H9 (cell line): ENCODE measurements around the gene PGLYRP3. TPM values are rescaled to one million over a fixed set of nuclear protein-coding genes. Genes with fewer than 3 reads are reported as not detected.

Source experiments
- DNase-seq: peaks from one replicate; pipeline ENCODE4 v3.0.0-alpha.2; 2017
- H2AFZ ChIP-seq: one replicate; pipeline ENCODE4 v1.6.1; 2013; ENCODE audit warnings: mild to moderate bottlenecking, low read length, control low read depth, moderate library complexity
- H2AK5ac ChIP-seq: 2 replicates; pipeline ENCODE4 v1.6.1; 2013; ENCODE audit warnings: low read length, control low read depth, mixed read lengths; ENCODE audit not compliant: insufficient read length
- H2BK120ac ChIP-seq: one replicate; pipeline ENCODE4 v1.6.1; 2013; ENCODE audit warnings: low read depth, mild to moderate bottlenecking, low read length, control low read depth, inconsistent platforms; ENCODE audit not compliant: poor library complexity, severe bottlenecking
- H2BK12ac ChIP-seq: 2 replicates; pipeline ENCODE4 v1.6.1; 2013; ENCODE audit warnings: low read length, control low read depth, mixed read lengths, low read depth; ENCODE audit not compliant: insufficient read length
- H2BK15ac ChIP-seq: 2 replicates; pipeline ENCODE4 v1.6.1; 2013; ENCODE audit warnings: low read depth, low read length, control low read depth
- H2BK20ac ChIP-seq: one replicate; pipeline ENCODE4 v1.6.1; 2013; ENCODE audit warnings: low read depth, mild to moderate bottlenecking, low read length, control low read depth, inconsistent platforms; ENCODE audit not compliant: poor library complexity, severe bottlenecking
- H2BK5ac ChIP-seq: 2 replicates; pipeline ENCODE4 v1.6.1; 2013; ENCODE audit warnings: low read length, control low read depth, mixed read lengths; ENCODE audit not compliant: insufficient read length
- H3K14ac ChIP-seq: 2 replicates; pipeline ENCODE4 v1.6.1; 2013; ENCODE audit warnings: low read length, control low read depth; ENCODE audit not compliant: insufficient read depth
- H3K18ac ChIP-seq: 2 replicates; pipeline ENCODE4 v1.6.1; 2013; ENCODE audit warnings: low read depth, mild to moderate bottlenecking, mixed read lengths, low read length, control low read depth; ENCODE audit not compliant: insufficient read length
- H3K23ac ChIP-seq: 2 replicates; pipeline ENCODE4 v1.6.1; 2013; ENCODE audit warnings: low read length, control low read depth, mixed read lengths, low read depth; ENCODE audit not compliant: insufficient read length
- H3K23me2 ChIP-seq: 2 replicates; pipeline ENCODE4 v1.6.1; 2013; ENCODE audit warnings: low read depth, mild to moderate bottlenecking, mixed read lengths, low read length, control low read depth; ENCODE audit not compliant: insufficient read length, poor library complexity, severe bottlenecking
- H3K27ac ChIP-seq: 2 replicates; pipeline ENCODE4 v1.5.1; 2013; ENCODE audit warnings: low read length, control low read depth, mixed read lengths, low read depth; ENCODE audit not compliant: insufficient read length
- H3K27me3 ChIP-seq: 2 replicates; pipeline ENCODE4 v1.6.1; 2013; ENCODE audit warnings: low read length, control low read depth, inconsistent platforms; ENCODE audit not compliant: insufficient read depth
- H3K4ac ChIP-seq: 2 replicates; pipeline ENCODE4 v1.6.1; 2013; ENCODE audit warnings: low read depth, mild to moderate bottlenecking, control low read depth, inconsistent platforms, low read length, moderate library complexity
- H3K4me1 ChIP-seq: 2 replicates; pipeline ENCODE4 v1.6.1; 2013; ENCODE audit warnings: low read length, control low read depth, inconsistent platforms; ENCODE audit not compliant: insufficient read depth
- H3K4me2 ChIP-seq: 2 replicates; pipeline ENCODE4 v1.6.1; 2013; ENCODE audit warnings: low read length, control low read depth, mixed read lengths; ENCODE audit not compliant: insufficient read length, insufficient read depth
- H3K56ac ChIP-seq: 2 replicates; pipeline ENCODE4 v1.6.1; 2013; ENCODE audit warnings: low read depth, mild to moderate bottlenecking, mixed read lengths, low read length, control low read depth; ENCODE audit not compliant: insufficient read length
- H3K79me1 ChIP-seq: 2 replicates; pipeline ENCODE4 v1.6.1; 2013; ENCODE audit warnings: low read depth, mild to moderate bottlenecking, moderate library complexity, low read length, control low read depth, inconsistent platforms; ENCODE audit not compliant: insufficient read depth, poor library complexity, severe bottlenecking
- H3K79me2 ChIP-seq: 2 replicates; pipeline ENCODE4 v1.6.1; 2013; ENCODE audit warnings: low read length, control low read depth, inconsistent platforms; ENCODE audit not compliant: insufficient read depth
- H3K9ac ChIP-seq: 2 replicates; pipeline ENCODE4 v1.6.1; 2013; ENCODE audit warnings: low read length, control low read depth, mixed read lengths; ENCODE audit not compliant: insufficient read length; ENCODE audit errors: extremely low read depth
- H3K9me3 ChIP-seq: one replicate; pipeline ENCODE4 v1.6.1; 2013; ENCODE audit warnings: low read depth, low read length, inconsistent platforms; ENCODE audit not compliant: control insufficient read depth
- H3T11ph ChIP-seq: one replicate; pipeline ENCODE4 v1.6.1; 2013; ENCODE audit warnings: mild to moderate bottlenecking, low read length, control low read depth, inconsistent platforms
- H4K20me1 ChIP-seq: one replicate; pipeline ENCODE4 v1.6.1; 2013; ENCODE audit not compliant: control insufficient read depth, insufficient read length, insufficient read depth
- H4K5ac ChIP-seq: 2 replicates; pipeline ENCODE4 v1.6.1; 2013; ENCODE audit warnings: low read depth, mild to moderate bottlenecking, mixed read lengths, low read length, control low read depth; ENCODE audit not compliant: insufficient read length
- H4K8ac ChIP-seq: replicated peaks from 2 replicates; pipeline ENCODE4 v1.6.1; 2013; ENCODE audit warnings: low read length, control low read depth, mixed read lengths, low read depth; ENCODE audit not compliant: insufficient read length
- H4K91ac ChIP-seq: 2 replicates; pipeline ENCODE4 v1.6.1; 2013; ENCODE audit warnings: low read depth, mild to moderate bottlenecking, moderate library complexity, mixed read lengths, low read length, control low read depth; ENCODE audit not compliant: insufficient read length
- H3K27ac Mint-ChIP-seq, 3 experiments: 2 replicates in 2 of 3; 3 replicates in 1 of 3; pipeline ENCODE4 v1.8.0; 2020 to 2021; ENCODE audit warnings: mixed read lengths in 3 of 3, mild to moderate bottlenecking in 1 of 3, moderate library complexity in 1 of 3
- H3K27me3 Mint-ChIP-seq: 2 replicates; pipeline ENCODE4 v1.8.0; 2021; ENCODE audit warnings: low read depth, mild to moderate bottlenecking, moderate library complexity, mixed read lengths
- H3K36me3 Mint-ChIP-seq, 3 experiments: 2 replicates in 2 of 3; 3 replicates in 1 of 3; pipeline ENCODE4 v1.8.0; 2020 to 2021; ENCODE audit warnings: low read depth in 3 of 3, mixed read lengths in 3 of 3; ENCODE audit not compliant: insufficient read depth in 1 of 3
- H3K4me1 Mint-ChIP-seq, 2 experiments: 2 replicates each; pipeline ENCODE4 v1.8.0; 2020; ENCODE audit warnings: mixed read lengths in 2 of 2
- H3K4me3 Mint-ChIP-seq, 2 experiments: 2 replicates in 1 of 2; 3 replicates in 1 of 2; pipeline ENCODE4 v1.8.0; 2020 to 2021; ENCODE audit warnings: mild to moderate bottlenecking in 2 of 2, mixed read lengths in 2 of 2, moderate library complexity in 1 of 2
- H3K9me3 Mint-ChIP-seq, 2 experiments: 2 replicates in 1 of 2; 3 replicates in 1 of 2; pipeline ENCODE4 v1.8.0; 2020; ENCODE audit warnings: mild to moderate bottlenecking in 2 of 2, mixed read lengths in 2 of 2, moderate library complexity in 1 of 2
- WGBS: extraction: QIAGEN DNeasy Blood & Tissue Kit; methylation state at CpG from one replicate; pipeline ENCODE4 v1.1.7; 2013; ENCODE audit warnings: missing lambda C conversion rate, low lambda C conversion rate, mixed read lengths; ENCODE audit not compliant: insufficient read length; ENCODE audit errors: extremely low coverage; 5-methylcytosine and 5-hydroxymethylcytosine counted together
- total RNA-seq: library from RNA; stranded (reverse); gene quantifications from 2 replicates; pipeline ENCODE4 v1.2.1, GENCODE V29; 2021
- TF ChIP-seq, protein P1 (sequence below): fragments of 200-600 bp; sonication (generic); conservative IDR thresholded peaks from 3 replicates; pipeline ENCODE4 v1.8.0; 2021; ENCODE audit warnings: antibody characterized with exemption, mild to moderate bottlenecking

Gene PGLYRP3
- total RNA-seq, 1 experiment from 2014 or later, result not detected

DNA sequence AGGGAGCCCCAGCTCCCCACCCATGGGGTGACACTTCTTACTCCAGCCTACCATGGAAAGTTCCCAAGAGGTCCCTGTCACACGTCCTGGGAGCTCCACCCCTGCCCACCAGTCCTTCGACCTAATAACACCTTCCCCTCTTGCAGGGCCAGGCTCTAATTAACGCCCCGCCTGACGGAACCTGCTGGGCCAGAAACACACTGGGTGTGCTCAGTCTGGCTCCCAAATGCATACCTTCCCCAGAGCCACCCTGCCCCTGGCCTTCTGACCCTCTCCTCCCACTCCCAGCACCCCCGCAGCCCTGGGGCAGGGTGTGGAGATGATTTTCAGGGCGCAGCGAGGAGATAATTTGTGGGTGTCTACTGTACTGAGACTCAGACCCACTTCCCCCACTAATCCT, 20.6 kb downstream of the PGLYRP3 start:
- no peak overlapping the region for H4K8ac ChIP-seq
- H3K56ac ChIP-seq, result no peak overlapping the region
- no peak overlapping the region for H3K14ac ChIP-seq
- no peaks in the 10 kb centered on the region for H3K4me1 ChIP-seq
- WGBS, result no CpG with 5 or more reads among the region's 8 CpGs
- H3K4me2 ChIP-seq, result no peak overlapping the region
- Mint-ChIP-seq H3K9me3 (peaks cover 0 to 10% of the 10 kb centered on the region in 2 experiments; a peak in 3 of 5 replicates), H3K27ac (no peak overlapping the region; a peak in 1 of 7 replicates), H3K27me3 (peaks cover 7% of the 10 kb centered on the region), H3K36me3 (no peaks in the 10 kb centered on the region), H3K4me1 (peaks cover 0 to 6% of the 10 kb centered on the region in 2 experiments; a peak in 3 of 4 replicates), H3K4me3 (no peak overlapping the region)
- no peak overlapping the region for H3K18ac ChIP-seq
- no peaks in the 10 kb centered on the region for H3K9me3 ChIP-seq
- no peak overlapping the region for H2BK5ac ChIP-seq
- no peak overlapping the region for H2AFZ ChIP-seq
- H3K27ac ChIP-seq, result no peak overlapping the region
- H3K9ac ChIP-seq, result no peak overlapping the region
- H4K5ac ChIP-seq, result no peak overlapping the region
- no peak overlapping the region for H2BK12ac ChIP-seq
- no peak overlapping the region for H4K91ac ChIP-seq
- no peak overlapping the region for H2BK20ac ChIP-seq
- TF ChIP-seq, protein P1, sequence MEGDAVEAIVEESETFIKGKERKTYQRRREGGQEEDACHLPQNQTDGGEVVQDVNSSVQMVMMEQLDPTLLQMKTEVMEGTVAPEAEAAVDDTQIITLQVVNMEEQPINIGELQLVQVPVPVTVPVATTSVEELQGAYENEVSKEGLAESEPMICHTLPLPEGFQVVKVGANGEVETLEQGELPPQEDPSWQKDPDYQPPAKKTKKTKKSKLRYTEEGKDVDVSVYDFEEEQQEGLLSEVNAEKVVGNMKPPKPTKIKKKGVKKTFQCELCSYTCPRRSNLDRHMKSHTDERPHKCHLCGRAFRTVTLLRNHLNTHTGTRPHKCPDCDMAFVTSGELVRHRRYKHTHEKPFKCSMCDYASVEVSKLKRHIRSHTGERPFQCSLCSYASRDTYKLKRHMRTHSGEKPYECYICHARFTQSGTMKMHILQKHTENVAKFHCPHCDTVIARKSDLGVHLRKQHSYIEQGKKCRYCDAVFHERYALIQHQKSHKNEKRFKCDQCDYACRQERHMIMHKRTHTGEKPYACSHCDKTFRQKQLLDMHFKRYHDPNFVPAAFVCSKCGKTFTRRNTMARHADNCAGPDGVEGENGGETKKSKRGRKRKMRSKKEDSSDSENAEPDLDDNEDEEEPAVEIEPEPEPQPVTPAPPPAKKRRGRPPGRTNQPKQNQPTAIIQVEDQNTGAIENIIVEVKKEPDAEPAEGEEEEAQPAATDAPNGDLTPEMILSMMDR, result no peak
- no peak overlapping the region for H2BK120ac ChIP-seq
- H2AK5ac ChIP-seq, result no peak overlapping the region
- no peak for DNase-seq
- peaks cover 3% of the 10 kb centered on the region for H3K23me2 ChIP-seq
- no peaks in the 10 kb centered on the region for H3K79me2 ChIP-seq
- no peak overlapping the region for H3T11ph ChIP-seq
- no peak overlapping the region for H3K4ac ChIP-seq
- H2BK15ac ChIP-seq, result no peak overlapping the region
- no peaks in the 10 kb centered on the region for H3K27me3 ChIP-seq
- no peaks in the 10 kb centered on the region for H3K79me1 ChIP-seq
- H4K20me1 ChIP-seq, result no peaks in the 10 kb centered on the region
- H3K23ac ChIP-seq, result no peak overlapping the region
